ENCODE measurements around the gene SRRM4. TPM values are rescaled to one million over a fixed set of nuclear protein-coding genes. Genes with fewer than 3 reads are reported as not detected.

SRRM4 gene
- total RNA-seq, 1 experiment from 2014 or later: 1.4 TPM

GRCh38 chr12:119096429-119097202 is 115.3 kb downstream of the SRRM4 start:
- Histone ChIP-seq H3K18ac (ENCODE audit: insufficient read length, low read depth, low read length) (no peak overlapping the region), H3K4me2 (ENCODE audit: insufficient read depth, insufficient read length, low read length) (no peak overlapping the region), H4K5ac (ENCODE audit: insufficient read length, low read depth, low read length) (no peak overlapping the region), H4K20me1 (ENCODE audit: control insufficient read depth, insufficient read depth, insufficient read length) (no peaks in the 10 kb centered on the region), H4K91ac (ENCODE audit: insufficient read length, low read depth, low read length) (no peak overlapping the region), H2BK15ac (ENCODE audit: low read depth, low read length) (no peak overlapping the region), H2BK5ac (ENCODE audit: insufficient read length, low read length) (no peak overlapping the region), H3K9ac (ENCODE audit: extremely low read depth, insufficient read length, low read length) (no peak overlapping the region), H3K23ac (ENCODE audit: insufficient read length, low read depth, low read length) (no peak overlapping the region), H3K27me3 (ENCODE audit: insufficient read depth, low read length) (no peaks in the 10 kb centered on the region), H3K79me2 (ENCODE audit: insufficient read depth, low read length) (no peaks in the 10 kb centered on the region), H2BK20ac (ENCODE audit: low read depth, low read length, poor library complexity, severe bottlenecking) (no peak overlapping the region), H2AK5ac (ENCODE audit: insufficient read length, low read length) (no peak overlapping the region), H3K4me1 (ENCODE audit: insufficient read depth, low read length) (peaks cover 5% of the 10 kb centered on the region; the same call in 1 of the 2 replicates), H3K27ac (ENCODE audit: insufficient read length, low read depth, low read length) (no peak overlapping the region), H3K79me1 (ENCODE audit: insufficient read depth, low read depth, low read length, poor library complexity, severe bottlenecking) (no peaks in the 10 kb centered on the region), H3K4ac (ENCODE audit: low read depth, low read length) (no peak overlapping the region), H3T11ph (ENCODE audit: low read length) (no peak overlapping the region), H3K23me2 (ENCODE audit: insufficient read length, low read depth, low read length, poor library complexity, severe bottlenecking) (no peaks in the 10 kb centered on the region), H2AFZ (ENCODE audit: low read length) (no peak overlapping the region), H3K56ac (ENCODE audit: insufficient read length, low read depth, low read length) (no peak overlapping the region), H2BK120ac (ENCODE audit: low read depth, low read length, poor library complexity, severe bottlenecking) (no peak overlapping the region), H3K9me3 (ENCODE audit: control insufficient read depth, low read depth, low read length) (no peaks in the 10 kb centered on the region), H4K8ac (replicated peaks; ENCODE audit: insufficient read length, low read depth, low read length) (no peak overlapping the region), H3K14ac (ENCODE audit: insufficient read depth, low read length) (no peak overlapping the region), H2BK12ac (ENCODE audit: insufficient read length, low read depth, low read length) (no peak overlapping the region)
- Mint-ChIP-seq H3K9me3 (peaks cover 2 to 3% of the 10 kb centered on the region in 2 experiments; a peak in 4 of 5 replicates), H3K27me3 (ENCODE audit: low read depth) (peaks cover 12% of the 10 kb centered on the region), H3K36me3 (ENCODE audit: insufficient read depth in 1 of 3, low read depth in 3 of 3) (peaks cover 0 to 15% (median 13%) of the 10 kb centered on the region in 3 experiments; a peak in 5 of 7 replicates), H3K4me3 (no peak overlapping the region), H3K27ac (no peak overlapping the region; a peak in 1 of 7 replicates), H3K4me1 (peaks cover 30 to 40% of the 10 kb centered on the region in 2 experiments)
- TF ChIP-seq CTCF (conservative IDR thresholded peaks at IDR 0.05): no peak
- no CpG with 5 or more reads among the region's 11 CpGs for WGBS (ENCODE audit: extremely low coverage, insufficient read length, low lambda C conversion rate)
- peak; percentile 76 for DNase-seq

Measured in H9 (cell line).